ENCODE measurements around the gene PRODH. TPM values are rescaled to one million over a fixed set of nuclear protein-coding genes. Genes with fewer than 3 reads are reported as not detected.
"Not testable (repeated sequence)": the region's sequence is repeated elsewhere in the genome, so short reads cannot be mapped to it uniquely, and the experiment has no call there.

The PRODH gene
- total RNA-seq, 1 experiment from 2014 or later: not detected

GRCh38 chr22:18888115-18888514 is 48.0 kb downstream of the PRODH start:
- DNase-seq: no peak
- Histone ChIP-seq H3K9me3 (no peaks in the 10 kb centered on the region), H3K36me3 (no peaks in the 10 kb centered on the region), H3K4me3 (no peak overlapping the region), H3K27me3 (no peaks in the 10 kb centered on the region)

- not testable (repeated sequence) for DNase-seq, H3K36me3 ChIP-seq, H3K9me3 ChIP-seq, H3K4me3 ChIP-seq, H3K27me3 ChIP-seq
These were observed 51.6 kb downstream of the PRODH start for GRCh38 chr22:18884465-18884864.

- H3K4me3 ChIP-seq, H3K9me3 ChIP-seq, DNase-seq, H3K36me3 ChIP-seq, H3K27me3 ChIP-seq: not testable (repeated sequence)
These were observed 54.8 kb downstream of the PRODH start for GRCh38 chr22:18881260-18881659.

Other genes starting within 250 kb of the PRODH start
- 1.3 and 4.4 TPM in 2 replicates for gene DGCR6, start 30.0 kb downstream of the PRODH start, total RNA-seq (2014; rRNA removed; shearing (Covaris generic); ENCODE audit: low replicate concordance)
- gene DGCR2, start 186.1 kb upstream of the PRODH start, total RNA-seq (2014; rRNA removed; shearing (Covaris generic); ENCODE audit: low replicate concordance): 17.8 and 26.5 TPM in 2 replicates
- gene TSSK2, start 195.0 kb upstream of the PRODH start, total RNA-seq (2014; rRNA removed; shearing (Covaris generic); ENCODE audit: low replicate concordance): not detected in 2 replicates
- 19.0 and 19.5 TPM in 2 replicates for gene ESS2, start 208.4 kb upstream of the PRODH start, total RNA-seq (2014; rRNA removed; shearing (Covaris generic); ENCODE audit: low replicate concordance)
- not detected in 2 replicates for gene GSC2, start 214.0 kb upstream of the PRODH start, total RNA-seq (2014; rRNA removed; shearing (Covaris generic); ENCODE audit: low replicate concordance)
- gene SLC25A1, start 242.4 kb upstream of the PRODH start, total RNA-seq (2014; rRNA removed; shearing (Covaris generic); ENCODE audit: low replicate concordance): 44.7 and 55.9 TPM in 2 replicates

All from MG63 (cell line).